ENCODE data around the gene DLG3.

DNA sequence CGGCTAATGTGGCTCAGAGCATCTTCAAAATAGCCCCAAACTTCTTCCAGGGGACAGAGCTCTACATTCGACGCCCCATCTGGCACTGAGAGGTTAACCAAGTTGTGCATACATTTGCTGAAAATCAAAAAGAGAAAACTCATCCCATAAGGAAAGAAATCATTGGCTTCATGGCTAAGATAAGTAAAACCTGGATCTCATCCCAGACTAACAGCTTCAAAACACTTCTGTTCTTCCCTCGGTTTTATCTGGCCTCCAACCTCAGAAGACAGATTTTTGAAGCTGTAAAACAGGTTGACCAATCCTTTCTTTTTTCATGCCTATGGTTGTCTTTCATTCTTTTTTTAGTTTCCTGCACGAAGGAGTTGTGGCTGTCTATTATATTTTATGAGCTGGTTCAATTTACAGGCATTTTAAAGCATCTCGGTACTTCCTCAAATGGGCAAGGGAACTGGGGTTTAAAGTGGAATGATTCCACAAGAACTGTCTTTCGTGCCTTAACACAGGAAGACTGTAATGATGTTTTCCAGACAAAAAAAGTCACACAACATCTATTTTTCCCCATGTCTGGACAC is 107.6 kb downstream of the DLG3 start:
- TF ChIP-seq BHLHE40 (IDR thresholded peaks at IDR 0.05; ENCODE audit: borderline replicate concordance): no peak
- no peak for TF ChIP-seq SUZ12 (IDR thresholded peaks at IDR 0.05)
